Measurements from ENCODE around the gene GPR148.

- no peak for TF ChIP-seq CTCF (IDR thresholded peaks at IDR 0.05; ENCODE audit: poor library complexity)
- no peak for TF ChIP-seq EZH2 (IDR thresholded peaks at IDR 0.05; ENCODE audit: borderline replicate concordance)
- TF ChIP-seq EZH2phosphoT487 (IDR thresholded peaks at IDR 0.05; ENCODE audit: low read depth, severe bottlenecking, unreplicated experiment): no peak
These were observed 35.4 kb downstream of the GPR148 start for GRCh38 chr2:130764035-130764820.

Measured in hepatocyte (in vitro differentiated cells).